IgD-negative memory B cell (primary cell): ENCODE results near the gene WDR89. TPM values are rescaled to one million over a fixed set of nuclear protein-coding genes. Genes with fewer than 3 reads are reported as not detected.
A peak's percentile ranks its signal among the peaks of the same experiment; 100 is the strongest.
"Not testable (repeated sequence)": the region's sequence is repeated elsewhere in the genome, so short reads cannot be mapped to it uniquely, and the experiment has no call there.

Experiments
- H3K27ac Mint-ChIP-seq, 3 donors: one replicate each; pipeline ENCODE4 v1.8.0; 2020 to 2022; ENCODE audit warnings: mild to moderate bottlenecking in 3 of 3, mixed read lengths in 3 of 3, moderate library complexity in 1 of 3
- H3K27me3 Mint-ChIP-seq: one replicate; pipeline ENCODE4 v1.8.0; 2021; ENCODE audit warnings: mixed read lengths
- H3K36me3 Mint-ChIP-seq: one replicate; pipeline ENCODE4 v1.8.0; 2020; ENCODE audit warnings: mild to moderate bottlenecking, mixed read lengths
- H3K4me1 Mint-ChIP-seq, 3 donors: one replicate each; pipeline ENCODE4 v1.8.0; 2020 to 2022; ENCODE audit warnings: mixed read lengths in 3 of 3, mild to moderate bottlenecking in 1 of 3
- H3K4me3 Mint-ChIP-seq, 4 donors: one replicate each; pipeline ENCODE4 v1.8.0; 2020 to 2022; ENCODE audit warnings: mild to moderate bottlenecking in 4 of 4, mixed read lengths in 4 of 4, moderate library complexity in 3 of 4
- H3K9me3 Mint-ChIP-seq, 3 donors: one replicate each; pipeline ENCODE4 v1.8.0; 2020 to 2021; ENCODE audit warnings: mixed read lengths in 3 of 3, mild to moderate bottlenecking in 1 of 3
- polyA plus RNA-seq: library from polyadenylated mRNA; unstranded; fragments of 300-500 nt; fragmentation: Illumina TruSeq; gene quantifications from one replicate; pipeline ENCODE4 v1.2.3, GENCODE V29; 2021

WDR89 gene
- polyA plus RNA-seq, 1 donor from 2014 or later = 15.2 TPM

- Mint-ChIP-seq H3K4me1 (peaks cover 0 to 3% (median 0%) of the 10 kb centered on the region in 3 donors), H3K27ac (no peak overlapping the region), H3K36me3 (peaks cover 2% of the 10 kb centered on the region), H3K4me3 (no peak overlapping the region), H3K27me3 (no peaks in the 10 kb centered on the region), H3K9me3 (no peaks in the 10 kb centered on the region)
Observed at GRCh38 chr14:63663428-63664341, 22.0 kb upstream of the WDR89 start.

- Mint-ChIP-seq H3K27ac (no peak overlapping the region), H3K4me3 (no peak overlapping the region), H3K36me3 (peaks cover 2% of the 10 kb centered on the region), H3K9me3 (no peaks in the 10 kb centered on the region), H3K4me1 (peaks cover 0 to 3% (median 0%) of the 10 kb centered on the region in 3 donors), H3K27me3 (no peaks in the 10 kb centered on the region)
Observed at GRCh38 chr14:63662776-63663175, 21.1 kb upstream of the WDR89 start.

- H3K4me1 Mint-ChIP-seq, H3K36me3 Mint-ChIP-seq, H3K4me3 Mint-ChIP-seq, H3K27me3 Mint-ChIP-seq, H3K9me3 Mint-ChIP-seq: not testable (repeated sequence)
- H3K27ac Mint-ChIP-seq = peak overlapping the region in 1 of 3 donors; percentile 59
Observed at GRCh38 chr14:63661881-63662280, 20.2 kb upstream of the WDR89 start.

GRCh38 chr14:63659726-63660125 is 18.1 kb upstream of the WDR89 start:
- Mint-ChIP-seq H3K9me3 (no peaks in the 10 kb centered on the region), H3K27me3 (no peaks in the 10 kb centered on the region), H3K36me3 (peaks cover 2% of the 10 kb centered on the region), H3K4me3 (no peak overlapping the region), H3K4me1 (peaks cover 2 to 9% (median 6%) of the 10 kb centered on the region in 3 donors), H3K27ac (peak overlapping the region in 1 of 3 donors; percentile 71)

GRCh38 chr14:63656194-63656593 is 14.5 kb upstream of the WDR89 start:
- Mint-ChIP-seq H3K9me3 (no peaks in the 10 kb centered on the region), H3K27ac (no peak overlapping the region), H3K36me3 (peaks cover 2% of the 10 kb centered on the region), H3K4me3 (no peak overlapping the region), H3K4me1 (peaks cover 2 to 9% (median 4%) of the 10 kb centered on the region in 3 donors), H3K27me3 (no peaks in the 10 kb centered on the region)

- peaks cover 2% of the 10 kb centered on the region for H3K36me3 Mint-ChIP-seq
- peaks cover 6 to 9% (median 9%) of the 10 kb centered on the region in 3 donors for H3K4me1 Mint-ChIP-seq
- H3K9me3 Mint-ChIP-seq = no peaks in the 10 kb centered on the region
- no peaks in the 10 kb centered on the region for H3K27me3 Mint-ChIP-seq
- no peak overlapping the region for H3K27ac Mint-ChIP-seq
- no peak overlapping the region for H3K4me3 Mint-ChIP-seq
Observed at GRCh38 chr14:63654936-63655335, 13.3 kb upstream of the WDR89 start.

GRCh38 chr14:63654346-63654745 is 12.7 kb upstream of the WDR89 start:
- Mint-ChIP-seq H3K9me3 (no peaks in the 10 kb centered on the region), H3K27ac (no peak overlapping the region), H3K4me3 (no peak overlapping the region), H3K27me3 (no peaks in the 10 kb centered on the region), H3K4me1 (peaks cover 8 to 9% (median 9%) of the 10 kb centered on the region in 3 donors), H3K36me3 (peaks cover under 1% of the 10 kb centered on the region)

GRCh38 chr14:63652406-63652805 is 10.7 kb upstream of the WDR89 start:
- H3K27me3 Mint-ChIP-seq = no peaks in the 10 kb centered on the region
- H3K36me3 Mint-ChIP-seq = peaks cover 3% of the 10 kb centered on the region
- H3K4me1 Mint-ChIP-seq = peaks cover 12 to 15% (median 13%) of the 10 kb centered on the region in 3 donors
- peak overlapping the region in 1 of 3 donors; percentile 31 for H3K27ac Mint-ChIP-seq
- H3K9me3 Mint-ChIP-seq = no peaks in the 10 kb centered on the region
- H3K4me3 Mint-ChIP-seq = no peak overlapping the region

- H3K4me3 Mint-ChIP-seq = no peak overlapping the region
- peak overlapping the region; percentile 34 to 95 (median 53) for H3K27ac Mint-ChIP-seq
- H3K9me3 Mint-ChIP-seq = no peaks in the 10 kb centered on the region
- H3K36me3 Mint-ChIP-seq = peaks cover 4% of the 10 kb centered on the region
- H3K4me1 Mint-ChIP-seq = peaks cover 4 to 12% (median 10%) of the 10 kb centered on the region in 3 donors
- no peaks in the 10 kb centered on the region for H3K27me3 Mint-ChIP-seq
Observed at GRCh38 chr14:63650256-63650952, 8.7 kb upstream of the WDR89 start.

- Mint-ChIP-seq H3K36me3 (peaks cover 4% of the 10 kb centered on the region), H3K4me1 (peaks cover 4 to 13% (median 10%) of the 10 kb centered on the region in 3 donors), H3K4me3 (no peak overlapping the region)
Observed at GRCh38 chr14:63647696-63648410, 6.2 kb upstream of the WDR89 start.

GRCh38 chr14:63644741-63645140 is 3.1 kb upstream of the WDR89 start:
- Mint-ChIP-seq H3K27ac (no peak overlapping the region), H3K36me3 (peaks cover 4% of the 10 kb centered on the region), H3K9me3 (no peaks in the 10 kb centered on the region), H3K4me1 (peaks cover 6 to 19% (median 6%) of the 10 kb centered on the region in 3 donors), H3K4me3 (no peak overlapping the region), H3K27me3 (no peaks in the 10 kb centered on the region)

More at GRCh38 chr14:63647696-63648410, 6.2 kb upstream of the WDR89 start:
- no peaks in the 10 kb centered on the region for H3K27me3 Mint-ChIP-seq
- H3K9me3 Mint-ChIP-seq = no peaks in the 10 kb centered on the region
- no peak overlapping the region for H3K27ac Mint-ChIP-seq

GRCh38 chr14:63642656-63643382 is 1.1 kb upstream of the WDR89 start:
- peak overlapping the region; percentile 84 to 99 (median 96) for H3K4me3 Mint-ChIP-seq
- H3K4me1 Mint-ChIP-seq = peaks cover 7 to 25% (median 11%) of the 10 kb centered on the region in 3 donors
- peaks cover 3% of the 10 kb centered on the region for H3K36me3 Mint-ChIP-seq
- H3K27ac Mint-ChIP-seq = peak overlapping the region; percentile 87 to 99 (median 98)
- H3K9me3 Mint-ChIP-seq = no peaks in the 10 kb centered on the region
- H3K27me3 Mint-ChIP-seq = no peaks in the 10 kb centered on the region

GRCh38 chr14:63642229-63642611 is 549 bp upstream of the WDR89 start:
- Mint-ChIP-seq H3K27ac (peak overlapping the region; percentile 87 to 99 (median 98)), H3K36me3 (peaks cover 4% of the 10 kb centered on the region), H3K9me3 (no peaks in the 10 kb centered on the region), H3K4me1 (peaks cover 5 to 25% (median 9%) of the 10 kb centered on the region in 3 donors), H3K27me3 (no peaks in the 10 kb centered on the region), H3K4me3 (peak overlapping the region; percentile 84 to 99 (median 96))

- Mint-ChIP-seq H3K4me1 (peaks cover 24 to 43% (median 28%) of the 10 kb centered on the region in 3 donors), H3K27ac (peak overlapping the region; percentile 22 to 98 (median 47)), H3K4me3 (peak overlapping the region in 3 of 4 donors; percentile 30 to 77 (median 61)), H3K36me3 (peaks cover 11% of the 10 kb centered on the region), H3K9me3 (peaks cover 2 to 4% (median 3%) of the 10 kb centered on the region in 3 donors), H3K27me3 (no peaks in the 10 kb centered on the region)
Observed at GRCh38 chr14:63638493-63638892, 3.2 kb downstream of the WDR89 start.
